H9 (cell line): ENCODE results near the gene IQCE. TPM values are rescaled to one million over a fixed set of nuclear protein-coding genes. Genes with fewer than 3 reads are reported as not detected.

Source experiments
- DNase-seq: peaks from one replicate; pipeline ENCODE4 v3.0.0-alpha.2; 2017
- H2AFZ ChIP-seq: one replicate; pipeline ENCODE4 v1.6.1; 2013; ENCODE audit warnings: mild to moderate bottlenecking, low read length, control low read depth, moderate library complexity
- H2AK5ac ChIP-seq: 2 replicates; pipeline ENCODE4 v1.6.1; 2013; ENCODE audit warnings: low read length, control low read depth, mixed read lengths; ENCODE audit not compliant: insufficient read length
- H2BK120ac ChIP-seq: one replicate; pipeline ENCODE4 v1.6.1; 2013; ENCODE audit warnings: low read depth, mild to moderate bottlenecking, low read length, control low read depth, inconsistent platforms; ENCODE audit not compliant: poor library complexity, severe bottlenecking
- H2BK12ac ChIP-seq: 2 replicates; pipeline ENCODE4 v1.6.1; 2013; ENCODE audit warnings: low read length, control low read depth, mixed read lengths, low read depth; ENCODE audit not compliant: insufficient read length
- H2BK15ac ChIP-seq: 2 replicates; pipeline ENCODE4 v1.6.1; 2013; ENCODE audit warnings: low read depth, low read length, control low read depth
- H2BK20ac ChIP-seq: one replicate; pipeline ENCODE4 v1.6.1; 2013; ENCODE audit warnings: low read depth, mild to moderate bottlenecking, low read length, control low read depth, inconsistent platforms; ENCODE audit not compliant: poor library complexity, severe bottlenecking
- H2BK5ac ChIP-seq: 2 replicates; pipeline ENCODE4 v1.6.1; 2013; ENCODE audit warnings: low read length, control low read depth, mixed read lengths; ENCODE audit not compliant: insufficient read length
- H3K14ac ChIP-seq: 2 replicates; pipeline ENCODE4 v1.6.1; 2013; ENCODE audit warnings: low read length, control low read depth; ENCODE audit not compliant: insufficient read depth
- H3K18ac ChIP-seq: 2 replicates; pipeline ENCODE4 v1.6.1; 2013; ENCODE audit warnings: low read depth, mild to moderate bottlenecking, mixed read lengths, low read length, control low read depth; ENCODE audit not compliant: insufficient read length
- H3K23ac ChIP-seq: 2 replicates; pipeline ENCODE4 v1.6.1; 2013; ENCODE audit warnings: low read length, control low read depth, mixed read lengths, low read depth; ENCODE audit not compliant: insufficient read length
- H3K23me2 ChIP-seq: 2 replicates; pipeline ENCODE4 v1.6.1; 2013; ENCODE audit warnings: low read depth, mild to moderate bottlenecking, mixed read lengths, low read length, control low read depth; ENCODE audit not compliant: insufficient read length, poor library complexity, severe bottlenecking
- H3K27ac ChIP-seq: 2 replicates; pipeline ENCODE4 v1.5.1; 2013; ENCODE audit warnings: low read length, control low read depth, mixed read lengths, low read depth; ENCODE audit not compliant: insufficient read length
- H3K27me3 ChIP-seq: 2 replicates; pipeline ENCODE4 v1.6.1; 2013; ENCODE audit warnings: low read length, control low read depth, inconsistent platforms; ENCODE audit not compliant: insufficient read depth
- H3K4ac ChIP-seq: 2 replicates; pipeline ENCODE4 v1.6.1; 2013; ENCODE audit warnings: low read depth, mild to moderate bottlenecking, control low read depth, inconsistent platforms, low read length, moderate library complexity
- H3K4me1 ChIP-seq: 2 replicates; pipeline ENCODE4 v1.6.1; 2013; ENCODE audit warnings: low read length, control low read depth, inconsistent platforms; ENCODE audit not compliant: insufficient read depth
- H3K4me2 ChIP-seq: 2 replicates; pipeline ENCODE4 v1.6.1; 2013; ENCODE audit warnings: low read length, control low read depth, mixed read lengths; ENCODE audit not compliant: insufficient read length, insufficient read depth
- H3K56ac ChIP-seq: 2 replicates; pipeline ENCODE4 v1.6.1; 2013; ENCODE audit warnings: low read depth, mild to moderate bottlenecking, mixed read lengths, low read length, control low read depth; ENCODE audit not compliant: insufficient read length
- H3K79me1 ChIP-seq: 2 replicates; pipeline ENCODE4 v1.6.1; 2013; ENCODE audit warnings: low read depth, mild to moderate bottlenecking, moderate library complexity, low read length, control low read depth, inconsistent platforms; ENCODE audit not compliant: insufficient read depth, poor library complexity, severe bottlenecking
- H3K79me2 ChIP-seq: 2 replicates; pipeline ENCODE4 v1.6.1; 2013; ENCODE audit warnings: low read length, control low read depth, inconsistent platforms; ENCODE audit not compliant: insufficient read depth
- H3K9ac ChIP-seq: 2 replicates; pipeline ENCODE4 v1.6.1; 2013; ENCODE audit warnings: low read length, control low read depth, mixed read lengths; ENCODE audit not compliant: insufficient read length; ENCODE audit errors: extremely low read depth
- H3K9me3 ChIP-seq: one replicate; pipeline ENCODE4 v1.6.1; 2013; ENCODE audit warnings: low read depth, low read length, inconsistent platforms; ENCODE audit not compliant: control insufficient read depth
- H3T11ph ChIP-seq: one replicate; pipeline ENCODE4 v1.6.1; 2013; ENCODE audit warnings: mild to moderate bottlenecking, low read length, control low read depth, inconsistent platforms
- H4K20me1 ChIP-seq: one replicate; pipeline ENCODE4 v1.6.1; 2013; ENCODE audit not compliant: control insufficient read depth, insufficient read length, insufficient read depth
- H4K5ac ChIP-seq: 2 replicates; pipeline ENCODE4 v1.6.1; 2013; ENCODE audit warnings: low read depth, mild to moderate bottlenecking, mixed read lengths, low read length, control low read depth; ENCODE audit not compliant: insufficient read length
- H4K8ac ChIP-seq: replicated peaks from 2 replicates; pipeline ENCODE4 v1.6.1; 2013; ENCODE audit warnings: low read length, control low read depth, mixed read lengths, low read depth; ENCODE audit not compliant: insufficient read length
- H4K91ac ChIP-seq: 2 replicates; pipeline ENCODE4 v1.6.1; 2013; ENCODE audit warnings: low read depth, mild to moderate bottlenecking, moderate library complexity, mixed read lengths, low read length, control low read depth; ENCODE audit not compliant: insufficient read length
- H3K27ac Mint-ChIP-seq, 3 experiments: 2 replicates in 2 of 3; 3 replicates in 1 of 3; pipeline ENCODE4 v1.8.0; 2020 to 2021; ENCODE audit warnings: mixed read lengths in 3 of 3, mild to moderate bottlenecking in 1 of 3, moderate library complexity in 1 of 3
- H3K27me3 Mint-ChIP-seq: 2 replicates; pipeline ENCODE4 v1.8.0; 2021; ENCODE audit warnings: low read depth, mild to moderate bottlenecking, moderate library complexity, mixed read lengths
- H3K36me3 Mint-ChIP-seq, 3 experiments: 2 replicates in 2 of 3; 3 replicates in 1 of 3; pipeline ENCODE4 v1.8.0; 2020 to 2021; ENCODE audit warnings: low read depth in 3 of 3, mixed read lengths in 3 of 3; ENCODE audit not compliant: insufficient read depth in 1 of 3
- H3K4me1 Mint-ChIP-seq, 2 experiments: 2 replicates each; pipeline ENCODE4 v1.8.0; 2020; ENCODE audit warnings: mixed read lengths in 2 of 2
- H3K4me3 Mint-ChIP-seq, 2 experiments: 2 replicates in 1 of 2; 3 replicates in 1 of 2; pipeline ENCODE4 v1.8.0; 2020 to 2021; ENCODE audit warnings: mild to moderate bottlenecking in 2 of 2, mixed read lengths in 2 of 2, moderate library complexity in 1 of 2
- H3K9me3 Mint-ChIP-seq, 2 experiments: 2 replicates in 1 of 2; 3 replicates in 1 of 2; pipeline ENCODE4 v1.8.0; 2020; ENCODE audit warnings: mild to moderate bottlenecking in 2 of 2, mixed read lengths in 2 of 2, moderate library complexity in 1 of 2
- WGBS: extraction: QIAGEN DNeasy Blood & Tissue Kit; methylation state at CpG from one replicate; pipeline ENCODE4 v1.1.7; 2013; ENCODE audit warnings: missing lambda C conversion rate, low lambda C conversion rate, mixed read lengths; ENCODE audit not compliant: insufficient read length; ENCODE audit errors: extremely low coverage; 5-methylcytosine and 5-hydroxymethylcytosine counted together
- total RNA-seq: library from RNA; stranded (reverse); gene quantifications from 2 replicates; pipeline ENCODE4 v1.2.1, GENCODE V29; 2021
- TF ChIP-seq, protein P1 (sequence below): fragments of 200-600 bp; sonication (generic); conservative IDR thresholded peaks from 3 replicates; pipeline ENCODE4 v1.8.0; 2021; ENCODE audit warnings: antibody characterized with exemption, mild to moderate bottlenecking

The IQCE gene
- total RNA-seq, 1 experiment from 2014 or later: 7.0 TPM

- Histone ChIP-seq H2BK120ac (no peak overlapping the region), H4K91ac (no peak overlapping the region), H2AFZ (no peak overlapping the region), H3K23ac (no peak overlapping the region), H4K20me1 (no peaks in the 10 kb centered on the region), H3K14ac (no peak overlapping the region), H3K9me3 (no peaks in the 10 kb centered on the region), H2AK5ac (no peak overlapping the region), H3K4ac (no peak overlapping the region), H3K23me2 (no peaks in the 10 kb centered on the region), H3K4me1 (peaks cover 4% of the 10 kb centered on the region; the same call in 1 of the 2 replicates), H3K27me3 (no peaks in the 10 kb centered on the region), H3T11ph (no peak overlapping the region), H4K5ac (no peak overlapping the region), H3K79me1 (no peaks in the 10 kb centered on the region), H3K56ac (no peak overlapping the region), H2BK12ac (no peak overlapping the region), H3K18ac (no peak overlapping the region), H3K9ac (no peak overlapping the region), H2BK15ac (no peak overlapping the region), H4K8ac (no peak overlapping the region), H2BK20ac (no peak overlapping the region), H3K4me2 (no peak overlapping the region), H3K79me2 (no peaks in the 10 kb centered on the region), H3K27ac (no peak overlapping the region), H2BK5ac (no peak overlapping the region)
- no CpG with 5 or more reads among the region's 7 CpGs for WGBS
- Mint-ChIP-seq H3K9me3 (no peaks in the 10 kb centered on the region), H3K27ac (no peak overlapping the region), H3K4me3 (no peak overlapping the region), H3K36me3 (no peaks in the 10 kb centered on the region), H3K27me3 (peaks cover 17% of the 10 kb centered on the region), H3K4me1 (peaks cover 32 to 44% of the 10 kb centered on the region in 2 experiments)
- no peak for DNase-seq
- TF ChIP-seq, protein P1, sequence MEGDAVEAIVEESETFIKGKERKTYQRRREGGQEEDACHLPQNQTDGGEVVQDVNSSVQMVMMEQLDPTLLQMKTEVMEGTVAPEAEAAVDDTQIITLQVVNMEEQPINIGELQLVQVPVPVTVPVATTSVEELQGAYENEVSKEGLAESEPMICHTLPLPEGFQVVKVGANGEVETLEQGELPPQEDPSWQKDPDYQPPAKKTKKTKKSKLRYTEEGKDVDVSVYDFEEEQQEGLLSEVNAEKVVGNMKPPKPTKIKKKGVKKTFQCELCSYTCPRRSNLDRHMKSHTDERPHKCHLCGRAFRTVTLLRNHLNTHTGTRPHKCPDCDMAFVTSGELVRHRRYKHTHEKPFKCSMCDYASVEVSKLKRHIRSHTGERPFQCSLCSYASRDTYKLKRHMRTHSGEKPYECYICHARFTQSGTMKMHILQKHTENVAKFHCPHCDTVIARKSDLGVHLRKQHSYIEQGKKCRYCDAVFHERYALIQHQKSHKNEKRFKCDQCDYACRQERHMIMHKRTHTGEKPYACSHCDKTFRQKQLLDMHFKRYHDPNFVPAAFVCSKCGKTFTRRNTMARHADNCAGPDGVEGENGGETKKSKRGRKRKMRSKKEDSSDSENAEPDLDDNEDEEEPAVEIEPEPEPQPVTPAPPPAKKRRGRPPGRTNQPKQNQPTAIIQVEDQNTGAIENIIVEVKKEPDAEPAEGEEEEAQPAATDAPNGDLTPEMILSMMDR: no peak
Observed at GRCh38 chr7:2513702-2514101, 45.1 kb upstream of the IQCE start.
